Adipose tissue (tissue), 3 donors: ENCODE data around the gene ZNF26. TPM values are rescaled to one million over a fixed set of nuclear protein-coding genes. Genes with fewer than 3 reads are reported as not detected.
"Not testable (repeated sequence)": the region's sequence is repeated elsewhere in the genome, so short reads cannot be mapped to it uniquely, and the experiment has no call there.

Source experiments
- H3K27ac ChIP-seq: one replicate; pipeline ENCODE4 v1.5.1; 2013; ENCODE audit warnings: low read depth, low read length
- WGBS, 3 donors: extraction: QIAGEN DNeasy Blood & Tissue Kit; methylation state at CpG; one replicate each; pipeline ENCODE4 v1.1.7; 2013; 5-methylcytosine and 5-hydroxymethylcytosine counted together
- polyA plus RNA-seq, 3 donors: library from polyadenylated mRNA; stranded (reverse); fragments of 200-250 nt; gene quantifications; one replicate each; pipeline ENCODE4 v1.2.3, GENCODE V29; 2013
- donor health status: healthy with polysubstance abuse.
- donor health status: Bipolar disorder and iron deficiency.
- donor health status: healthy.

Gene ZNF26
- 1 to 10 TPM; 2.3 to 7.2 (median 3.0) TPM for polyA plus RNA-seq

GRCh38 chr12:132986001-132986884 is at the start of gene ZNF26:
Gene ZNF26, plus strand, starts transcription at chr12:132986367. Its CDS starts 474 bp downstream, at chr12:132986841.
- WGBS, 3 donors = 0% methylated on average over 69 to 76 of the region's 76 CpGs

GRCh38 chr12:132936921-132937320 is 49.2 kb upstream of the ZNF26 start:
- H3K27ac ChIP-seq = not testable (repeated sequence)
- 96 to 100% (median 98%) methylated on average over 8 of the region's 8 CpGs for WGBS, 3 donors

More at GRCh38 chr12:132986001-132986884, at the start of gene ZNF26:
- H3K27ac ChIP-seq = peak within 1 kb of the TSS; percentile 6

GRCh38 chr12:132937476-132937875 is 48.7 kb upstream of the ZNF26 start:
- 96 to 100% (median 97%) methylated on average over 2 of the region's 2 CpGs for WGBS, 3 donors
- no peak overlapping the region for H3K27ac ChIP-seq

DNA sequence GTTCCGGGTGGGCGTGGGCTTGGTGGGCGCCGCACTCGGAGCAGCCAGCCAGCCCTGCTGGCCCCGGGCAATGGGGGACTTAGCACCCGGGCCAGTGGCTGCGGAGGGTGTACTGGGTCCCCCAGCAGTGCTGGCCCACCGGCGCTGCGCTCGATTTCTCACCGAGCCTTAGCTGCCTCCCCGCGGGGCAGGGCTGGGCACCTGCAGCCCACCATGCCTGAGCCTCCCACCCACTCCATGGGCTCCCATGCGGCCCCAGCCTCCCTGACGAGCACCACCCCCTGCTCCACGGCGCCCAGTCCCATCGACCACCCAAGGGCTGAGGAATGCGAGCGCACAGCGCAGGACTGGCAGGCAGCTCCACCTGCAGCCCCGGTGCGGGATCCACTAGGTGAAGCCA is 47.4 kb upstream of the ZNF26 start:
- 86 to 97% (median 96%) methylated on average over 7 to 25 of the region's 25 CpGs for WGBS, 3 donors
- not testable (repeated sequence) for H3K27ac ChIP-seq

- H3K27ac ChIP-seq = no peak overlapping the region
- 96 to 98% (median 98%) methylated on average over 15 of the region's 15 CpGs for WGBS, 3 donors
Measured at GRCh38 chr12:132940071-132940719, 46.0 kb upstream of the ZNF26 start.

- no peak overlapping the region for H3K27ac ChIP-seq
- 92 to 98% (median 95%) methylated on average over 34 of the region's 34 CpGs for WGBS, 3 donors
Measured at GRCh38 chr12:132941336-132941954, 44.7 kb upstream of the ZNF26 start.

GRCh38 chr12:132942611-132943010 is 43.6 kb upstream of the ZNF26 start:
- H3K27ac ChIP-seq = no peak overlapping the region
- WGBS, 3 donors = 94 to 97% (median 97%) methylated on average over 13 of the region's 13 CpGs

DNA sequence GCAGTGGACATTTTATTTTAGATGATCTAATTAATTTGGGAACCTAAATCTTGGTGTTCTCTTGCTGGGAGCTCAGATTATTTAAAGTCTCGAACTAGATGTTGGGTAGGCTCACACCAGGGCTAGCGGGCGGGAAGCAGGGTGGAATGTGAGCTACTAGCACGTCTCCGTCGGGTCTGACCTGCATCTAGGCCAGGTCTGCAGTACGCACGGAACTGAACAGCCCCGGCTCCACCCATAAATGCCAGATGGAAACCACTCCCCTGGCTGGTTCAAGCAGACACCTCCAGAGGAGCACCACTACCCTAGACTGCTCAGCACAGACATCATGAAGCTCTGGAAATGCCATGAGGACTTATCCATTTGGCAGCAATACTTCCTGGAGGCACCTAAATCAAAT is 40.4 kb upstream of the ZNF26 start:
- WGBS, 3 donors = 96 to 99% (median 98%) methylated on average over 9 of the region's 9 CpGs
- H3K27ac ChIP-seq = no peak overlapping the region

- H3K27ac ChIP-seq = no peak overlapping the region
- WGBS, 3 donors = 89 to 98% (median 92%) methylated on average over 8 of the region's 8 CpGs
Measured at GRCh38 chr12:132946246-132946820, 39.8 kb upstream of the ZNF26 start.

GRCh38 chr12:132948146-132949066 is 37.8 kb upstream of the ZNF26 start:
- WGBS, 3 donors = 94 to 97% (median 97%) methylated on average over 29 of the region's 29 CpGs

DNA sequence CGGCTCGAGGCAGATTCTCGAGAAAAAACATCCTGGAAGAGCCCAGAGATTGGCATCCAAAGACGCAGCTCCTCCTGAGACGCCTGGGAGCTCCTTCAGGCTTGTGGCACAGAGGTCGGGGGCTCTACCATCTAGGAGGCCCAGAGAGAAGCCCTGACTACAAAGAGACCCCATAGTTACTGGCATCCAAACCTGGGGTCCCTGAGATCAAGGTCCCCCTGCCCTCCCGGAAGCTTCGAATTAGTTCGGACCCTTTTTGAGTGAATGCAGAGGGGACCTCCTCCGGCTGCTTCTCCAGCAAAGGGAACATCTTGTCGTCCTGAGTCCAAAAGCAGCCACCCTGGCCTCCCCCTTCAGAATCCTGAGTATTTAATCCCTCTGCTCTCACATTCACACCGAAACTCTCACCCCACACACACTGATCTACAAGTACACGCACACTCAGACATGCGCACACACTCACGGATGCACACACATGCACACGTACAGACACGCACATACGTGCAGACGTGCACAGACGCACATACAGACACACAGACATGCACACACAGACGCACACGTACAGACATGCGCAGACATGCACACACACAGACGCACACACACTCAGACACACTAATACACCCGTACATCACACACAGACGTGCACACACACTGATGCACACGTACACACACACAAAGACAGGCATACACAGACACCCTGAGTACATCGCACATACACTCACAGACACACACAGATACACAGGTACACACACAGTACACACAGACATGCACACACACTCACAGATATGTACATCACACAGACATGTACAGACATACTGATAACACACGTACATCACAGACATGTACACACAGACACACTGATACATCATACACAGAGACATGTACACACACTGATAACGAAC is 36.0 kb upstream of the ZNF26 start:
- no peak overlapping the region for H3K27ac ChIP-seq
- WGBS, 3 donors = 97 to 99% (median 97%) methylated on average over 30 of the region's 30 CpGs

More at GRCh38 chr12:132948146-132949066, 37.8 kb upstream of the ZNF26 start:
- H3K27ac ChIP-seq = no peak overlapping the region

DNA sequence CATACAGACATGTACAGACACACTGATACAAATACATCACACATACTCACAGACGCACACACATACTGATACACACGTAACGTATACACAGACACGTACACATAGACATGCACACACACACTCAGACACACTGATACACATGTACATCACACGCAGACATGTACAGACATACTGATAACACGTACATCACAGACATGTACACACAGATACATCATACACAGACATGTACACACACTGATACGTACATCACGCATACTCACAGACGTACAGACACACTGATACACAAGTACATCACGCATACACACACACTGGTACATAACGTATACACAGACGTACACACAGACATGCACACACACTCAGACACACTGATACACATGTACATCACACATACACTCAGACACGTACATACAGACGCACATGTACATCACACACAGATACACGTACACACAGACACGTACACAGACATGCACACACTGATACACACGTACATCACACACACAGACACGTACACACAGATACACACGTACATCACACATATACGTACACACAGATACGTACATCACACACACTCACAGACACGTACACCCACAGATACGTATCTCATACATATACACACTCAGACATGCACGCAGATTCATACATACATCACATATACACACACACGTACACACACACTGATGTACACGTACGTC is 35.2 kb upstream of the ZNF26 start:
- H3K27ac ChIP-seq = no peak overlapping the region
- WGBS, 3 donors = 94 to 98% (median 96%) methylated on average over 27 of the region's 27 CpGs

DNA sequence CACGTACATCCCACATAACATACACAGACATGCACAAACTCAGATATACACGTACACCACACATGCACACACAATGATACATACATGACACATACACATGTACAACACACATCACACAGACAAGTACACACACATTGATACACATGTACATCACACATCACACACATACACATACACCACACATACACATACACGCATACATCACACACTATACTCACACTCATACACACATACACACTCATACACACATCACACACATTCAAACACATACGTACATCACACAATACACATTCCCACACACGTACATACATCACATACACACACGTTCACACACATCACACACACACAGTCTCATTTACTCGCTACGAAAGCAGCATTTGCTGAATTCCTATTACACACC is 34.5 kb upstream of the ZNF26 start:
- no peak overlapping the region for H3K27ac ChIP-seq
- 97 to 98% (median 98%) methylated on average over 8 of the region's 8 CpGs for WGBS, 3 donors

DNA sequence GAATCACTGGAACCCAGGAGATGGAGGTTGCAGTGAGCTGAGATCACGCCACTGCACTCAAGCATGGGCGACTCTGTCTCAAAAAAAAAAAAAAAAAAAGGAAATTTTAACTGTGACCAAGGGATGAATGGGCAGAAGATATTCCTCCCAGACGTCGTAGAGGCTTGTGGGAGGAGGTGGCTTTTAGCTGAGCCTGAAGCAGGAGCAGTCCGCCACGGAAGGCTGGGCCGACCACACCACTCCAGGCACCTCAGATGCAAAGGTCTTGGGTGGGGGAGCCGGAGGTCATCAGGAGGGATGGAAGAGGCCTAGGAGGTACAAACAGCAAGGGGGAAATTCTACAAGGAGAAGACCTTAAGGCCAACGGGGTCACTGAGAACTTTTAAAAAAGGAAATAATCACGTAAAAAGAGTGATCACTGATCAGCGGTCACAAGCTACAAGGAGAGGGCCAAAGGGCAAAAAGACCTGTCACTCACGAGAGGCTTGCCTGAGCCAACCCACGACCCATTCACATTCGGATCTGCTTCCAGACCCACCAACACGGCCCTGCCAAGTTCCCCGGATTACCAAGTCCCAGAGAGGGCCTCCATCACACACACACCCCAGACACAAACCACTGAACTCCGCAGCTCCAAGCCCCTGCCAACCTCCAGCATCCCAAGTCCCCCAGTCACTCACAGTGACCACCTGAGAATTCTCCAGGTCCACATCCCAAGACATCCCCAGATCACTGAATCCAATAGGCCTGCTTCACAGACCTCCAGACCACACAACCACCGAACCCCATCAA is 33.6 kb upstream of the ZNF26 start:
- 96 to 98% (median 97%) methylated on average over 18 of the region's 18 CpGs for WGBS, 3 donors
- no peak overlapping the region for H3K27ac ChIP-seq

GRCh38 chr12:132953163-132953425 is 33.1 kb upstream of the ZNF26 start:
- 100% methylated on average over 2 of the region's 2 CpGs for WGBS, 3 donors
- H3K27ac ChIP-seq = no peak overlapping the region

GRCh38 chr12:132953771-132954170 is 32.4 kb upstream of the ZNF26 start:
- WGBS, 3 donors = 97 to 99% (median 98%) methylated on average over 7 of the region's 7 CpGs
- no peak overlapping the region for H3K27ac ChIP-seq
